K562 (cell line): Measurements from ENCODE around the gene ZMYM4. TPM values are rescaled to one million over a fixed set of nuclear protein-coding genes. Genes with fewer than 3 reads are reported as not detected.

Experiments used
- ATAC-seq: fragments of 200-7000 bp; cut with Tn5 transposase; 3 replicates; pipeline ENCODE4 v1.9.1; 2020; ENCODE audit warnings: moderate library complexity
- BruUV-seq: library from RNA; stranded (reverse); fragments of 400-500 nt; replicated peaks from 2 replicates; lab custom pipeline; 2021; lab: Mats Ljungman, UMichigan
- CTCF ChIA-PET: fragments of 300-600 bp; formaldehyde crosslinking; extraction: SDS; loops from one replicate; lab custom pipeline; 2021; ENCODE audit warnings: low intra/inter-chr PET ratio; lab: Yijun Ruan, JAX
- POLR2A ChIA-PET: fragments of 300-600, 350-650 bp; sonication (Branson Sonifier 250); formaldehyde crosslinking; extraction: SDS; loops from one replicate; lab custom pipeline; 2021; ENCODE audit warnings: antibody characterized with exemption, inconsistent platforms; lab: Yijun Ruan, JAX
- DNase-seq, 4 experiments: peaks; one replicate each; pipeline versions ENCODE4 v3.0.0 to v3.0.0-alpha.2; 2011 to 2018; ENCODE audit warnings: low spot score in 3 of 4, mixed read lengths in 3 of 4; ENCODE audit errors: extremely low read depth in 1 of 4
- FAIRE-seq: peaks from 2 replicates; lab custom pipeline; 2011; peaks lifted over from hg19 to GRCh38; lab: Jason Lieb, UNC
- H2AFZ ChIP-seq: 2 replicates; pipeline ENCODE4 v1.6.0; 2011; ENCODE audit warnings: low read depth, low read length, control low read depth, inconsistent platforms
- H3K27ac ChIP-seq: fragments of 200-600 bp; 3 replicates; pipeline ENCODE4 v1.8.0; 2011; ENCODE audit warnings: low read depth, mild to moderate bottlenecking, control low read depth, inconsistent platforms, low read length, moderate library complexity, mixed read lengths; ENCODE audit errors: extremely low read depth
- H3K27me3 ChIP-seq, 2 experiments: fragments of 300-600 bp in 1 of 2; 2 replicates in 1 of 2; 3 replicates in 1 of 2; pipeline versions ENCODE4 v1.6.0 to v1.8.0; 2011; ENCODE audit warnings: inconsistent platforms in 2 of 2, low read length in 2 of 2, mild to moderate bottlenecking in 1 of 2, mixed read lengths in 1 of 2, moderate library complexity in 1 of 2; ENCODE audit not compliant: control insufficient read depth in 2 of 2, insufficient read depth in 2 of 2
- H3K36me3 ChIP-seq: fragments of 300-600 bp; 3 replicates; pipeline ENCODE4 v1.8.0; 2011; ENCODE audit warnings: mild to moderate bottlenecking, low read length, inconsistent platforms; ENCODE audit not compliant: control insufficient read depth, insufficient read depth
- H3K4me1 ChIP-seq, 2 experiments: fragments of 200-600 bp in 1 of 2; replicated peaks in 1 of 2; 2 replicates in 1 of 2; 3 replicates in 1 of 2; pipeline versions ENCODE4 v1.5.1 to v1.8.0; 2011; ENCODE audit warnings: inconsistent platforms in 2 of 2, low read length in 2 of 2, mild to moderate bottlenecking in 1 of 2, mixed read lengths in 1 of 2, moderate library complexity in 1 of 2; ENCODE audit not compliant: control insufficient read depth in 2 of 2, insufficient read depth in 2 of 2
- H3K4me2 ChIP-seq: 2 replicates; pipeline ENCODE4 v1.6.1; 2011; ENCODE audit warnings: low read length, control low read depth, inconsistent platforms, mixed read lengths; ENCODE audit not compliant: insufficient read depth
- H3K4me3 ChIP-seq: fragments of 200-600 bp; sonication (generic), shearing (Covaris generic); 2 replicates; pipeline ENCODE4 v1.5.1; 2016; ENCODE audit warnings: control low read depth, inconsistent platforms
- H3K79me2 ChIP-seq: fragments of 200-600 bp; 3 replicates; pipeline ENCODE4 v1.8.0; 2011; ENCODE audit warnings: low read length, inconsistent platforms; ENCODE audit not compliant: control insufficient read depth, insufficient read depth
- H3K9ac ChIP-seq, 2 experiments: 2 replicates each; pipeline versions ENCODE4 v1.6.0 to v1.6.1; 2011; ENCODE audit warnings: low read depth in 2 of 2, low read length in 2 of 2, control low read depth in 1 of 2, inconsistent platforms in 1 of 2, mild to moderate bottlenecking in 1 of 2, mixed read lengths in 1 of 2; ENCODE audit not compliant: insufficient read depth in 1 of 2
- H3K9me1 ChIP-seq: one replicate; pipeline ENCODE4 v1.6.0; 2011; ENCODE audit warnings: inconsistent platforms, mild to moderate bottlenecking, low read length, moderate library complexity; ENCODE audit not compliant: control insufficient read depth, insufficient read depth
- H3K9me3 ChIP-seq: replicated peaks from 2 replicates; pipeline ENCODE4 v1.5.1; 2011; ENCODE audit warnings: low read depth, low read length, inconsistent platforms; ENCODE audit not compliant: control insufficient read depth, insufficient read depth
- H4K20me1 ChIP-seq: replicated peaks from 2 replicates; pipeline ENCODE4 v1.6.1; 2011; ENCODE audit warnings: low read length, inconsistent platforms, mixed read lengths; ENCODE audit not compliant: control insufficient read depth, insufficient read depth
- NR1H2 ChIP-seq: sonication (generic); formaldehyde crosslinking; IDR thresholded peaks from 2 replicates; pipeline ENCODE4 v1.4.0; 2020; ENCODE audit warnings: mild to moderate bottlenecking, missing genetic modification reagents
- RAD21 ChIP-seq, 2 experiments: fragments of 250-450 bp in 1 of 2; fragments of 450-650 bp in 1 of 2; sonication (Bioruptor Pico) in 1 of 2; formaldehyde crosslinking in 1 of 2; IDR thresholded peaks in 1 of 2; conservative IDR thresholded peaks in 1 of 2; 2 replicates each; pipeline versions ENCODE4 v1.4.0 to v1.8.0; 2020 to 2022; ENCODE audit warnings: mild to moderate bottlenecking in 2 of 2, moderate library complexity in 1 of 2
- WGBS: fragments of 100-300 bp; shearing (Covaris generic); methylation state at CpG from one replicate; pipeline ENCODE4 v1.1.6; 2016; ENCODE audit warnings: low coverage, mixed read lengths; ENCODE audit not compliant: insufficient coverage; ENCODE audit errors: missing lambda C conversion rate; 5-methylcytosine and 5-hydroxymethylcytosine counted together
- in situ Hi-C: fragments of 300-500 bp; cut with MboI; formaldehyde crosslinking; loops from 4 replicates; pipeline ENCODE4 v1.15.0; 2018; ENCODE audit warnings: inconsistent platforms, mixed read lengths
- intact Hi-C: fragments of 100-400 bp; cut with micrococcal nuclease; formaldehyde crosslinking; loops from 2 replicates; pipeline ENCODE4 v1.14.2; 2022
- polyA plus RNA-seq, 8 experiments: library from polyadenylated mRNA; depleted of rRNA in 4 of 8; stranded (reverse) in 5 of 8; unstranded in 3 of 8; fragments of >200 nt; fragmentation: Nextera tagmentation in 2 of 8; fragmentation: Illumina TruSeq in 1 of 8; extraction: Ambion mirVana in 2 of 8; extraction: Trizol in 1 of 8; gene quantifications; 2 replicates each; pipeline versions ENCODE4 v1.2.1 to v1.2.3, GENCODE V29; 2011 to 2014; ENCODE audit warnings: inconsistent platforms in 1 of 8, missing spikeins in 1 of 8
- total RNA-seq, 7 experiments: library from RNA; depleted of rRNA in 6 of 7; stranded (reverse); fragments of >200 nt in 6 of 7; fragmentation: Illumina TruSeq in 2 of 7; extraction: Trizol in 2 of 7; gene quantifications; 2 replicates each; pipeline versions ENCODE4 v1.2.1 to v1.2.3, GENCODE V29; 2011 to 2021; ENCODE audit warnings: low replicate concordance in 1 of 7
- TF ChIP-seq, protein P1 (sequence below), 3 experiments: IDR thresholded peaks in 2 of 3; conservative IDR thresholded peaks in 1 of 3; 2 replicates each; pipeline ENCODE4 v1.5.1; 2011 to 2012; ENCODE audit warnings: low read length in 3 of 3, mild to moderate bottlenecking in 3 of 3, control low read depth in 2 of 3, improper control_type of control experiment in 1 of 3, inconsistent platforms in 1 of 3, low read depth in 1 of 3, mixed read lengths in 1 of 3, moderate library complexity in 1 of 3; ENCODE audit not compliant: insufficient read depth in 2 of 3

The ZMYM4 gene
- total and polyA plus RNA-seq, 9 of the 15 experiments (the other 6 are each of a cell fraction or from before 2014, with no cell fraction given) = 15.2 to 77.2 (median 63.3) TPM

DNA sequence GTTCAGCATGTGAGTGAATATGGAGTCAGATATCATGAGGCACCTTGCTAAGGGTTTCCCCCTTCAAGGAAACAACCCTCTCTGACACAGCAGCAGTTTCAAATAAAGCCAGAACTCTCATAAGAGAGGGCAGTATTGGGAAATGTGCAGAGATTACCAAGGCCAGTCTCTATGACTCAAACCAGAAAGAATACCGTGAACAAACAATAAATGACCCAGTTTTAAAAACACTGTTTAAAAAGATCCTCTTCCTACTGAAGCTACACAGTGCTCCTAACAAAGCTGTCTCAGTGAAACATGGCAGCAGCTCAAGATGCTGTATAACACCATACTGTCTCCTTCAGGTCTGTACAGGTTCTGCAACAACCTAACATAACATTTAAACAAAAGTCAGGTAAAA lies 186.1 kb downstream of the ZMYM4 start:
- TF ChIP-seq NR1H2 (CRISPR knock-in tag) (no peak), RAD21 (CRISPR knock-in tag; conservative IDR thresholded peaks at IDR 0.05 in 1 of 2, IDR thresholded peaks at IDR 0.05 in 1 of 2) (peak in 1 of 2 experiments; percentile 33; a peak in 2 of 4 replicates)
- TF ChIP-seq, protein P1, sequence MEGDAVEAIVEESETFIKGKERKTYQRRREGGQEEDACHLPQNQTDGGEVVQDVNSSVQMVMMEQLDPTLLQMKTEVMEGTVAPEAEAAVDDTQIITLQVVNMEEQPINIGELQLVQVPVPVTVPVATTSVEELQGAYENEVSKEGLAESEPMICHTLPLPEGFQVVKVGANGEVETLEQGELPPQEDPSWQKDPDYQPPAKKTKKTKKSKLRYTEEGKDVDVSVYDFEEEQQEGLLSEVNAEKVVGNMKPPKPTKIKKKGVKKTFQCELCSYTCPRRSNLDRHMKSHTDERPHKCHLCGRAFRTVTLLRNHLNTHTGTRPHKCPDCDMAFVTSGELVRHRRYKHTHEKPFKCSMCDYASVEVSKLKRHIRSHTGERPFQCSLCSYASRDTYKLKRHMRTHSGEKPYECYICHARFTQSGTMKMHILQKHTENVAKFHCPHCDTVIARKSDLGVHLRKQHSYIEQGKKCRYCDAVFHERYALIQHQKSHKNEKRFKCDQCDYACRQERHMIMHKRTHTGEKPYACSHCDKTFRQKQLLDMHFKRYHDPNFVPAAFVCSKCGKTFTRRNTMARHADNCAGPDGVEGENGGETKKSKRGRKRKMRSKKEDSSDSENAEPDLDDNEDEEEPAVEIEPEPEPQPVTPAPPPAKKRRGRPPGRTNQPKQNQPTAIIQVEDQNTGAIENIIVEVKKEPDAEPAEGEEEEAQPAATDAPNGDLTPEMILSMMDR (IDR thresholded peaks at IDR 0.05 in 2 of 3, conservative IDR thresholded peaks at IDR 0.05 in 1 of 3; ENCODE audit: insufficient read depth in 2 of 3, low read depth in 1 of 3, low read length in 3 of 3) = peak in 2 of 3 experiments; percentile 30 to 31; a peak in 3 of 6 replicates
- TF ChIP-seq, all 486 proteins: peak for 2
- in situ Hi-C loops = no loop called here
- Histone ChIP-seq H3K4me3 (no peak overlapping the region), H3K27me3 (no peaks in the 10 kb centered on the region), H3K79me2 (no peaks in the 10 kb centered on the region), H3K36me3 (peaks cover 57% of the 10 kb centered on the region), H3K9me1 (no peaks in the 10 kb centered on the region), H3K9ac (no peak overlapping the region), H2AFZ (no peak overlapping the region), H3K27ac (no peak overlapping the region), H4K20me1 (no peaks in the 10 kb centered on the region), H3K9me3 (no peaks in the 10 kb centered on the region), H3K4me2 (no peak overlapping the region), H3K4me1 (no peaks in the 10 kb centered on the region)
- ChIA-PET POLR2A (interaction anchor here (1.2 to 1.3 kb wide), 2 partner anchors 10 to 15 kb away, joined by 4 to 7 read pairs; no protein-coding TSS in a partner anchor), CTCF (interaction anchor here (0.6 kb wide), 2 partner anchors 298 to 444 kb away, joined by 3 read pairs; no protein-coding TSS in a partner anchor)
- no peak for DNase-seq
- FAIRE-seq = no peak
- intact Hi-C loops = loop anchor here (5.0 kb wide), 1 partner anchor 263 kb away; the partner anchor contains the start of gene C1orf216
- ATAC-seq = peak; percentile 64
- no TSS peak for BruUV-seq
- WGBS = 83% methylated on average over 1 of the region's 1 CpG
